Suprapubic skin (tissue), 4 donors: Measurements from ENCODE around the gene AGTPBP1. TPM values are rescaled to one million over a fixed set of nuclear protein-coding genes. Genes with fewer than 3 reads are reported as not detected.

Source experiments
- DNase-seq, 2 donors: peaks; one replicate each; pipeline ENCODE4 v3.0.0-alpha.2; 2019; ENCODE audit warnings: low spot score in 2 of 2
- H3K27ac ChIP-seq: fragments of 200-600 bp; sonication (generic); one replicate; pipeline ENCODE4 v1.5.1; 2019
- H3K27me3 ChIP-seq: fragments of 200-600 bp; sonication (generic); one replicate; pipeline ENCODE4 v1.5.1; 2019
- H3K36me3 ChIP-seq: fragments of 200-600 bp; sonication (generic); one replicate; pipeline ENCODE4 v1.5.1; 2019
- H3K4me1 ChIP-seq: fragments of 200-600 bp; sonication (generic); one replicate; pipeline ENCODE4 v1.5.1; 2019
- H3K4me3 ChIP-seq: fragments of 200-600 bp; sonication (generic); one replicate; pipeline ENCODE4 v1.5.1; 2019; ENCODE audit warnings: mild to moderate bottlenecking
- H3K9me3 ChIP-seq: fragments of 200-600 bp; sonication (generic); one replicate; pipeline ENCODE4 v1.5.1; 2019
- EP300 ChIP-seq: sonication (generic); formaldehyde crosslinking; IDR thresholded peaks from one replicate; pipeline ENCODE4 v1.6.1; 2017; ENCODE audit warnings: antibody characterized with exemption
- POLR2A ChIP-seq, 2 donors: fragments of 450-650 bp; IDR thresholded peaks; one replicate each; pipeline ENCODE4 v1.6.1; 2017; ENCODE audit warnings: antibody characterized with exemption in 2 of 2, mild to moderate bottlenecking in 2 of 2, moderate library complexity in 2 of 2
- POLR2AphosphoS5 ChIP-seq, 3 donors: sonication (generic); formaldehyde crosslinking; IDR thresholded peaks; one replicate each; pipeline ENCODE4 v1.6.1; 2017; ENCODE audit warnings: antibody characterized with exemption in 3 of 3
- WGBS: methylation state at CpG from one replicate; pipeline ENCODE4 v1.1.5; 2018; 5-methylcytosine and 5-hydroxymethylcytosine counted together
- total RNA-seq, 4 donors: library from RNA; depleted of rRNA; stranded (reverse); fragments of >200 nt; gene quantifications; one replicate each; pipeline ENCODE4 v1.1.0, GENCODE V29; 2016
- TF ChIP-seq, protein P1 (sequence below), 2 donors: fragments of 200-600 bp in 1 of 2; fragments of 450-650 bp in 1 of 2; sonication (generic) in 1 of 2; IDR thresholded peaks; one replicate each; pipeline ENCODE4 v1.5.1; 2016 to 2019; ENCODE audit warnings: antibody characterized with exemption in 2 of 2, mild to moderate bottlenecking in 1 of 2, moderate library complexity in 1 of 2

AGTPBP1 gene
- total RNA-seq, 4 donors from 2014 or later = 12.0 to 19.4 (median 15.7) TPM

DNA sequence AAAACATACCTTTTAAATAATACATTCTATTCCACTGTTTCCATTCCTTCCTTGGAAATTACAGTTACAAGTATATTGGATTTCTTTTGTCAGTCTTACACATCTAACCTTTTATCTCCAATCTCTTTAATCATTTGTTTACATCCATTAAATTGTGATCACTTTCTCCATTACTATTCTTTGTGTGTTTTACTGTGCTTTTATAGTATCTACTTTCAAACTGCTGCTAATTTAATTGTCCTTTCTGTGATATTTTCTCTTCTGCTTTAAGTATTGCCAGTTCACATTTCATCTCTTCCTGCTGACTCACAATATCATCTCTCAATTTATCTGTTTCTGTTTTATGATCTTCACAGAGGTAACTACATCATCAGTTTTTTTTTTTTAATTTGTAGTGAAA, 39.6 kb downstream of the AGTPBP1 start:
- no peaks in the 10 kb centered on the region for H3K27me3 ChIP-seq
- no peak overlapping the region for H3K4me3 ChIP-seq
- H3K9me3 ChIP-seq = no peaks in the 10 kb centered on the region
- H3K36me3 ChIP-seq = no peaks in the 10 kb centered on the region
- no peak overlapping the region for H3K27ac ChIP-seq
- no peak for TF ChIP-seq POLR2AphosphoS5 (IDR thresholded peaks at IDR 0.05)
- TF ChIP-seq POLR2A (IDR thresholded peaks at IDR 0.05) = no peak
- TF ChIP-seq EP300 = no peak
- TF ChIP-seq, protein P1, sequence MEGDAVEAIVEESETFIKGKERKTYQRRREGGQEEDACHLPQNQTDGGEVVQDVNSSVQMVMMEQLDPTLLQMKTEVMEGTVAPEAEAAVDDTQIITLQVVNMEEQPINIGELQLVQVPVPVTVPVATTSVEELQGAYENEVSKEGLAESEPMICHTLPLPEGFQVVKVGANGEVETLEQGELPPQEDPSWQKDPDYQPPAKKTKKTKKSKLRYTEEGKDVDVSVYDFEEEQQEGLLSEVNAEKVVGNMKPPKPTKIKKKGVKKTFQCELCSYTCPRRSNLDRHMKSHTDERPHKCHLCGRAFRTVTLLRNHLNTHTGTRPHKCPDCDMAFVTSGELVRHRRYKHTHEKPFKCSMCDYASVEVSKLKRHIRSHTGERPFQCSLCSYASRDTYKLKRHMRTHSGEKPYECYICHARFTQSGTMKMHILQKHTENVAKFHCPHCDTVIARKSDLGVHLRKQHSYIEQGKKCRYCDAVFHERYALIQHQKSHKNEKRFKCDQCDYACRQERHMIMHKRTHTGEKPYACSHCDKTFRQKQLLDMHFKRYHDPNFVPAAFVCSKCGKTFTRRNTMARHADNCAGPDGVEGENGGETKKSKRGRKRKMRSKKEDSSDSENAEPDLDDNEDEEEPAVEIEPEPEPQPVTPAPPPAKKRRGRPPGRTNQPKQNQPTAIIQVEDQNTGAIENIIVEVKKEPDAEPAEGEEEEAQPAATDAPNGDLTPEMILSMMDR (IDR thresholded peaks at IDR 0.05) = no peak
- peaks cover 3% of the 10 kb centered on the region for H3K4me1 ChIP-seq
- no peak for DNase-seq

DNA sequence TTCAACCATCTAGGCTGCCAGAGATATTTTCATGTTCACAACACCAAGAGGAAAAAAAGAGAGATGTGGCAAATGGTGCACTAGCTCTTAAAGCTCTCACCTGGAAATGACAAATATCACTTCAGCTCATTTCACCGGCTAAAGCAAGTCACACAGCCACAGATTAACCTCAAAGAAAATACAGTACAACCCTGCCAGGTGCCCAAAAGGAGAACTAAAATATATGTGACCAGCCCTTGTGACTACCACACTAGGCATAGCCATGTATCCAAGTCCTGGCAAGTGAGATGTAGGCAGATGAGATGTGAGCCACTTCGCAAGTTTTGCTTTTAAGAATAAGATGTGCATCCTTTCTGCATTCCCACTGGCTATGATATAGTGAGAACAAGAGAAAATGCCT, 41.4 kb downstream of the AGTPBP1 start:
- no peaks in the 10 kb centered on the region for H3K36me3 ChIP-seq
- no peaks in the 10 kb centered on the region for H3K27me3 ChIP-seq
- H3K27ac ChIP-seq = no peak overlapping the region
- H3K4me3 ChIP-seq = no peak overlapping the region
- no peaks in the 10 kb centered on the region for H3K9me3 ChIP-seq
- peaks cover 3% of the 10 kb centered on the region for H3K4me1 ChIP-seq
- TF ChIP-seq POLR2AphosphoS5 (IDR thresholded peaks at IDR 0.05) (no peak), EP300 (no peak), POLR2A (IDR thresholded peaks at IDR 0.05) (no peak)
- TF ChIP-seq, protein P1 (IDR thresholded peaks at IDR 0.05) = no peak
- WGBS = 87% methylated on average over 2 of the region's 2 CpGs
- no peak for DNase-seq

GRCh38 chr9:85688361-85688760, 53.4 kb downstream of the AGTPBP1 start:
- 81% methylated on average over 2 of the region's 2 CpGs for WGBS
- no peaks in the 10 kb centered on the region for H3K27me3 ChIP-seq

GRCh38 chr9:85685081-85685480, 56.7 kb downstream of the AGTPBP1 start:
- DNase-seq = no peak
- no peak overlapping the region for H3K4me3 ChIP-seq

More at GRCh38 chr9:85688361-85688760, 53.4 kb downstream of the AGTPBP1 start:
- H3K27ac ChIP-seq = no peak overlapping the region
- TF ChIP-seq POLR2AphosphoS5 (IDR thresholded peaks at IDR 0.05) = no peak
- H3K9me3 ChIP-seq = no peaks in the 10 kb centered on the region
- no peaks in the 10 kb centered on the region for H3K4me1 ChIP-seq
- H3K36me3 ChIP-seq = no peaks in the 10 kb centered on the region
- H3K4me3 ChIP-seq = no peak overlapping the region
- no peak for DNase-seq

DNA sequence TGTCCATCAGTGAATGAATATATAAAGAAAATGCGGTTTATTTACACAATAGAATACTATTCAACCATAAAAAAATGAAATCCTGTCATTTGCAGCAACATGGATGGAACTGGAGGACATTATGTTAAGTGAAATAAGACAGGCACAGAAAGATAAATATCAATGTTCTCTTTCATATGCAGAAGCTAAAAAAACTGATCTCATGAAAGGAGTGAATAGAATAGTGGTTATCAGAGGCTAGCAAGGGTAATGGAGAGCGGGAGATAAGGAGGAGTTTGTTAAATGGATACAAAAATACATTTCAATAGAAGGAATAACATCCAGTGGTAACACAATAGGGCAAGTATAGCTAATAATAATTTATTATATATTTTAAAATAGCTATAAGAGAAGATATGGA, 65.0 kb downstream of the AGTPBP1 start:
- Histone ChIP-seq H3K4me3 (no peak overlapping the region), H3K27ac (no peak overlapping the region), H3K27me3 (no peaks in the 10 kb centered on the region), H3K36me3 (no peaks in the 10 kb centered on the region), H3K4me1 (no peaks in the 10 kb centered on the region), H3K9me3 (no peaks in the 10 kb centered on the region)
- TF ChIP-seq POLR2A (IDR thresholded peaks at IDR 0.05) (no peak), EP300 (no peak), POLR2AphosphoS5 (IDR thresholded peaks at IDR 0.05) (no peak)
- TF ChIP-seq, protein P1 (IDR thresholded peaks at IDR 0.05) = no peak
- 97% methylated on average over 2 of the region's 2 CpGs for WGBS
- no peak for DNase-seq

More at GRCh38 chr9:85685081-85685480, 56.7 kb downstream of the AGTPBP1 start:
- H3K9me3 ChIP-seq = no peaks in the 10 kb centered on the region
- TF ChIP-seq POLR2AphosphoS5 (IDR thresholded peaks at IDR 0.05) (no peak), POLR2A (IDR thresholded peaks at IDR 0.05) (no peak), EP300 (no peak)
- TF ChIP-seq, protein P1 (IDR thresholded peaks at IDR 0.05) = no peak
- no peaks in the 10 kb centered on the region for H3K27me3 ChIP-seq
- no peaks in the 10 kb centered on the region for H3K36me3 ChIP-seq
- H3K4me1 ChIP-seq = no peaks in the 10 kb centered on the region
- no peak overlapping the region for H3K27ac ChIP-seq

DNA sequence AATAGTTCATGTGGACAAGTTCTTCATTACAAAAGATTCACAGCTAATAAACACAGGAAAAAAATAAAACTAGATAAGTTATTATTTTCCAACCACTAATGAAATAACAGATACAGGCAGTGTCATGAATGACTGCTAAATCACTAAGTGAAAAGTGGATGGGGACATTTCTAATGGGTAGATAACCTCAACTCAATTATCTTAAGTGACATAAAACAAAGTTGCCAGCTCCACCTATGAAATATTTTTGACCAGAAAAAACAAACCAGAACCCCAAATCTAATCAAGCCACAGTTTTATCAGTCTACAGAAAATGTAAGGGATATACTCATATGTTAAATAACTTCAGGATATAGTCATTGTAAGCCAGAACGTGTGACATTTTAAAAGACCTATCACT, 74.4 kb downstream of the AGTPBP1 start:
- TF ChIP-seq, protein P1 (IDR thresholded peaks at IDR 0.05) = no peak
- no peak for TF ChIP-seq POLR2A (IDR thresholded peaks at IDR 0.05)
- WGBS = 83% methylated on average over 1 of the region's 1 CpG
- no peak overlapping the region for H3K27ac ChIP-seq

More for the DNA sequence above, 74.4 kb downstream of the AGTPBP1 start:
- no peak for DNase-seq
- peaks cover 4% of the 10 kb centered on the region for H3K36me3 ChIP-seq
- H3K27me3 ChIP-seq = no peaks in the 10 kb centered on the region
- no peak overlapping the region for H3K4me3 ChIP-seq
- no peaks in the 10 kb centered on the region for H3K4me1 ChIP-seq
- H3K9me3 ChIP-seq = no peaks in the 10 kb centered on the region
